HG03565 (cell line): ENCODE data around the gene FHIT.

Experiments
- ATAC-seq: cut with Tn5 transposase; IDR thresholded peaks from one replicate; pipeline ENCODE4 v1.9.1; 2021; ENCODE audit warnings: mild to moderate bottlenecking, moderate library complexity; ENCODE audit not compliant: unreplicated experiment

Gene FHIT

DNA sequence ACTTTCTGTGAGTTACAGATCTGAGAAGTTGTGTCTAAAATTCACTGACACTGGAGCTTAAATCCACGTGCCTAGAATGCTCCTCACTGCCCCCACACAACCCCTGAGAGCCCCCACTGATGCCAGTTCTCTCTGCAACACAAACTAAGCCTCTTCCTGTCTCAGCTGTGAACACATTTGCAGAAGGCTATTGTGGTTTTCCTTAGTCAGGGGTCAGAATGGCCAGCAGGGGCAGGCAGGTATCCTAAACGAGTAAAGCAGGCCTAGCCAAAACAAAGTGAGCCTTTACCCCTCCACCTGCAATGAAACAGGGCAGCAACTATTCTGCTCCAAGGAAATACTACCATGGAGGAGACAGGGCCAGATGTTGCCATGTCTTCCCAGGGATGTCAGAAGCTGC, 78.6 kb downstream of the FHIT start:
- ATAC-seq: no peak

DNA sequence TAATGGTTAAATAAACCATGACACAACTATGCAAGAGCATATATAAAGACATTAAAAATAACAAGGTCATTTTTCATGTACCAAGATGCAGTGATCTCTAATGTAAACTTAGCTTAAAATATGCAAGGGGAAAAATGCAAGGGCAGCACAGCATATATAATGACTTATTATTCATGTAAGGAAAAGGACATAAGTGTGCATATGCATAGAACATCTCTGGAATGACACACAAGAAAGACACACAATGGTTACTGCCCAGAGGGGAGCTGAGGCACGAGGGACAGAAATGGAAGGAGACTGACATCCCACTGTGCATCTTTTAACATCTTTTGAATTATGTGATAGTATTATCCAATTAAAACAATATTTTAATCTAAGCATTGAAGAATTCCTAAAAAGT, 79.0 kb downstream of the FHIT start:
- no peak for ATAC-seq

DNA sequence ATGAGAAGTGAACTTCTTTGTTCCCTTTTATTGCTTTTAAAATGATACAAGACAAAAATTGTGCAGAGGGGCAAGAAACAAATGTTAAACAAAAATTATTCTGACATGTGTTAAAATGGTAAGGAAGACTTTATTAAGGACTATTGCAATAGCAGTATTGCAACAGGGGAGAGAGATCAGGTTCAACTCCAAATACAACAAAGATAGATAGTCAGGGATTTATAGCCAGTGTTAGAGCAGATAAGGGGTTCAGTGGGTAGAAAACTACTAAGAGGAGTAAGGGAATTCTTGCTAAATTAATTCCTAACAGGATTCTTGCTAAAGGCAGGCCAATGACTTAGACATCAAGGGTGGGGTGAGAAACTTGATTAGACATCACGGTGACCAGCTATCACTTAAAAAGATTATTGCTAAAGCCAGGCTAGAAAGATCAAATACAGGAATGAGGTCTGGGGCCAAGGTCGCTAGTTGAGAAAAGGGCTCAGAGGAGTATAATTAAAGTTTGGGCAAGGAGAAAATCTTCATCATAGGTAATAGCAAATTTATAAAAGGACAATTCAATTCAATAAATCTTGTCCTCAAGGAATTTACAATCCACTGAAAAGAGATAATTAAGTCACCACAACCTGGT, 81.5 kb downstream of the FHIT start:
- no peak for ATAC-seq

DNA sequence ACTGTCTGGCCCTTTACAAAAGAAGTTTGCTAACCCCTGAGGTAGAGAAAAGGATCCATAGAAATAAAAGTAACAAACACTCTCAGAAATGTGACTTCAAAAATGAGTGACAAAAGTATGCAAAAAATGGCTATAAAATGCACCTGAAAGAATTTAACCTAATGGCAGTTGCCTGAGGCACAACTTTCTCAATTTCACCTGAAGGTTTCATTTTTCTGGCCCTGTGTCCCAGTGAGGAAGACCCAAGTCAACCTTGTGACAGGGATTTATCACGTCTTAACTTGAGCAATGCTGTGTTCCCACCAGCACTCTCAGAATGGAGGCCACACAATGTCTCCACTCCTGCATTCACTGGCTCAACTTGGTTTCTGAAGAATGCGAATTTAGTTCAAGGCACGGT, 83.0 kb downstream of the FHIT start:
- ATAC-seq: no peak

DNA sequence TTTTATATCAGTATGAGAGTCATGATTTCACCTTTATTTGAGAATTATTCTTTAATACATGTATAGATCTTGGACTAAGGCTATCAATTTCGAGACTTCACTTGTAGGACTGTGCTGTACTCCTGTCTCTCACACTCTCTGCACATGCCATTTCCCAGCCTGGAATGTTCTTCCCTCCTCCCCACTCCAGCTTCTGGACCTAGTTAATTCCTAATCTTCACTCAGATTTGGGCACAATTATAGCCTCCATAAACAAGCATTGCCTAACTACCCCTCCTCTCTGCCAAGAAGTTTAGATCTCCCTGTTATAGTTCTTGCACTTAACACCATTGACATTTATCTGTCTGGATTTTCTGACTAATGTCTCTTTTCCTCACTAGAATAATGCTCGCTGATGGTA, 88.3 kb downstream of the FHIT start:
- no peak for ATAC-seq

DNA sequence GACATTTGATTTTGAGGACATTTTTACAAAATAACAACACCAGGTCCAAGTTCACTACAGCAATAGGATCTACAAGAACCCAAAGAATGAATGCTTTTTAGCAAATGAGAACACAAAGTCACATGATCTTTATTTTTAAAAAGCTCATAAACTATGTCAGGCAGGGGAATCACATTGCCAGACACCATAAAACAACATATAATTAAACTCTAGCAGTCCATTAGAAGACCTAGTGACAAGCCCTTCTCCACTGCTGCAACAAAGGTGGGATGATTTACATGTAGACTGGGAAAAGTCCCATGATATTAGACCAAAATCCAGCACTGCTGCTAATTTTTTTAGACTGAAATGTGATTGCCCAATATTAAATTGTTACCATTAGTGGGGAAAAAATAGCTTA, 92.6 kb downstream of the FHIT start:
- no peak for ATAC-seq

DNA sequence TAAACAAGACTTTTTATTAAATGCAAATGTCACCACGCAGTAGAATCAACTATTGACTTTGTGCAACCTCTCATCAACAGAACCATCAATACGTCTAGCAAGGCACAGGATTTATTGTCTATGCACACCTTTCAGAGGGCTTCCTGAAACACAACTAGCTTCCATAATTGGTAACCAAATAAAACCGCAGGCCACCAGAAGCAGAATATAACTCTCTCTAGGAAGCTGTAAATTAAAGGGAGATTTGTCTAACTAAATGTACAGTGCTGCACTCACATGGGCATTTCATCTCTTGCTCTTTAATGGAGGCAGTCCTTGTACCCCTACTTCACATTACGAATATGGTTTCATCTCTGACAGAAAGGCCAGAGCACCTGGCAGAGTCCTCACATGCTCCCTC, 93.0 kb downstream of the FHIT start:
- no peak for ATAC-seq

DNA sequence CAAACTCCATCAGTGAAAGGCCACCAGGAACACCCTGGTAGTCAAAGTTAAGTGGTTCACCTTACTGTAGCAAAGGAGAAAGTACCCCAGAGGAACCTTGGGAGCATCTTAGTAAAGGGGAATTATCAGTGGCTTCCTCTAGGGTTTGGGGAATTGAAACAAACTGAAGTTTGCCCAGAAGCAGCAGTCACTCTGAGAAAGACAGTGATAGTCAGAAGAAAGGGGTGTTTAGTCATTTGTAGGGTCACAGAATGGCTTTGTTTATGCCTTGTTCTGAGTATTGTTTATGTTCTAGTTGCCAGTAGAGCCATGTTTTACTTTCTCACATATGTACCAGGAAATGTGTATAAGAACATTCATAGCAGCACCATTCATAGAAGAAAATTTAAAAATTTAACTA, 93.8 kb downstream of the FHIT start:
- peak; percentile 68 for ATAC-seq

DNA sequence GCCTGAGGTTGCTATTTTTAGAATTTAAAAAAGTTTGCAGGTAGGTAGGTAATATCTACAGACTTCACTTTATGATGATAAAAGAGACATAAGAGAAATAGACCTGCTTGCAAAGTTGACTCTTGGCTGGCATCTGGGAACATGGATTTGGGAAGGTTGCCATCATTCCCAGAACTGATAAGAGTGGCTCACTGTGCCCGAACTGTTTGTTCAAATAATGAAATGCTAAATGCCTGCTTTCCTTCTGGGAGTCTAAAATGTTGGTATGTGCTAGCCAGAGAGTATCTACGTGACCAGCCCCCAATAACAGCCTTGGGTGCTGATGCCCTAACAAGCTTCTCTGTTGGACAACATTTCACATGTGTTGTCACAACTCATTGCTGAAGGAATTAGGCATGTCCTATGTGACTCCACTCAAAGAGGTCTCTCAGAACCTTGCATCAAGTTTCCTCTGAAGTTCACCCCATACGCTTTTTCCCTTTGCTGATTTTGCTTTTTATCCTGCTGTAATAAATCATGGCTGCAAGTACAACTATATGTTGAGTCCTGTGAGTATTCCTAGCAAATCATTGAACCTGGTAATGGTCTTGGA, 95.5 kb downstream of the FHIT start:
- no peak for ATAC-seq

DNA sequence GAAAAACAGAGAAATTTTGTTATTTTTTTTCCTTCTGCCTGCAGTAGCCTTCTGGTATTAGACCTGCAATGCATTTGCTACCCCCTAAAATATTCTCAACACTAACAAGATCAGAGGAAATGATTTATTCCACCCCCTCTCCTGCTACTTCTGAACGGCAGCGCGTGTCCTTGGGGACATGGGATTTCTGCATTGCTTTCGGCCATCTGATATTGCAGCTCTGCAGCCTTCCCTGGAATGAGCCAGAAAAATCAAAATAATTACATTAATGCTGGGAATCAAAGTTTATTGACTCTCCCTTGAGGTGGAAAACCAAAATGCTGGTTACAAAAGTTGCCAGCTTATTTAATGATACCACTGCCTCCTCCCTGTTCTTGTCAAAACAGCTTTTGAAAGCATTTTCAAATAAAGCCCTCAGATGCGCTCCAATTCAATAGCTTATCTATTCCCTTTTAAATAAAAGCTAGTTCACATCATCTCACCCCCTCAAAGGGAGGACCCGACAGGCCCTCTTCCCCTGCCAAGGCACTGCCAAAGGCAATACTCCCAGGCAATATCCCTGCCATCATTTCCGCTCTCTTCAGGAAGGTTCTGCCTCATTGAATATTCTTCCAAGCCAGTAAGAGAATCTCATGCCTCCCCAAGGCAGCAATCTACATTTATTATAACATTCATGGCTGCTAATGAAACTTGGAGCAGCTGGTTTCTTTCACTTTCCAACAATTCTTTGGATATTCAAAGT, 96.6 kb downstream of the FHIT start:
- no peak for ATAC-seq

DNA sequence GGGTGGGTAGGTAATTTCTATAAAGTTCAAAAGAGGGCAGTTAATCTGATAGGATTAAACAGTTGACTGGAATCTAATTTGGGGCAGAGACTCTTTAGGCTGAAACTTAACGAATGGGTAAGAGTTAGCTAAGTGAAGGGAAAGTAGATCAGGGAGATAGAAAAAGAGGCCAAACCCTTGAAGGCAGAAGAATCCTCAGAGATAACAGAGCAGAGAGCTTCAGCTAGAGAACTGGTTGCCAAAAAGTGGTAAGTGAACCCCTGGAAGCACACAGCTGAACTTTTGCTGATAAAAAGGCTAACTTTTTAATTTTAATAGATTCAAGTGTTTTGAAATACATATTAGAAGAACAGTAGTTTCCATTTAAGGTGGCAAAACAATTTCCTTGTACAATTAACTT, 99.2 kb downstream of the FHIT start:
- ATAC-seq: no peak

DNA sequence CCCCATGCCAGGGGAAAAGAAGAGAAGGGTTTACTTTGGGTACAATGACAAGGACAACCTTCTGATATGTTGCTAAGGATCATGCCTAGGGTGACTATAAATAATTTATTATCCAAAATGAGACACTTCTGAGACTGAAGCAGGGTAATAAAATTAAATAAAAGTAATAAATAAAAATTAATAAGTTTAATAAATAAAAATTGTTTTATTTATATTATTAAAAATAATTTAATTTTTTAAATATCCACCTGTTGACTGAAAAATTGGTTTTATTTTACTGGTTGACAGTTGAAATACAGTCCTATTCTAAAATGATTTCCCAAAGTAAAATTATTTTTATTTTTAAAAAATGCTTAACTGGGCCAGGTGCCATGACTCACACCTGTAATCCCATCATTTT, 102.0 kb downstream of the FHIT start:
- ATAC-seq: no peak

DNA sequence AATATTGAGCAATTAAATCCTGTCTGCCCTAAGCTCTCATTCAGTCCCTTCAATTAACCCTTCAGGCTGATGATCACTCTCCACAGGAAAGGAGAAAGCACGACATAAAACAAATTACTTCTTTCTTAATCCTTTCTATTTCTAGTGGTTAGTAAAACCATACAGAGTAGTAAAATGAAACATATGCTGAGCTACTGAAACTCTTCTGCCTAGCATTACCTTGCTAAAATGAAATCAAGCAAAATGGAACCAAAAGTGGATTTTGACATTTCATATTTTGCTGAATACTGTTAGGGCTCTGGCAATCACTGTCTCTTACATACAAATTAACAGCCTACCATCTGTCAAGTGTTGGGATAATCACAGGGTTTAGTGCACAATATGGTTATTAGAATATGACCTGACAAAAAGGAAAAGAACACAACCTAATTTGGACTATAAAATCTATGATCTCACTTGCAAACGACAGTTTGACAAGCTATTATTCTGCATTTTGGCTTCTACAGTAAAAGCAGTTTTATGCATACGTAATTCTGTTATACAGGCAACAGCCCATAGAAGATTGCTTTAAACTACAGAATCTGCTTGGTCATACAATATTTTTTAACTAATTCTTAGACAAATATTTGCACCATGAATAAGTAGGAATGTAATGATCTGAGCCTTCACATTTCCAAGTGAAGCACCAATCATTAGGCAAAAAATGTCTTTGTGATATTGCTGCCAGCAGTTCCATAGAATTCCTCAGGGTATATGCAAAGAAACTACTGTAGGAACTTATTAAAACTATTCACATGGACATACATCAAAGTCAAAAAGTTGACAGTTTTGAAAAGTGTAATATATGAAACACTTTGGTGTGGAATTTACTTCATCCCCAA, 105.0 kb downstream of the FHIT start:
- no peak for ATAC-seq

DNA sequence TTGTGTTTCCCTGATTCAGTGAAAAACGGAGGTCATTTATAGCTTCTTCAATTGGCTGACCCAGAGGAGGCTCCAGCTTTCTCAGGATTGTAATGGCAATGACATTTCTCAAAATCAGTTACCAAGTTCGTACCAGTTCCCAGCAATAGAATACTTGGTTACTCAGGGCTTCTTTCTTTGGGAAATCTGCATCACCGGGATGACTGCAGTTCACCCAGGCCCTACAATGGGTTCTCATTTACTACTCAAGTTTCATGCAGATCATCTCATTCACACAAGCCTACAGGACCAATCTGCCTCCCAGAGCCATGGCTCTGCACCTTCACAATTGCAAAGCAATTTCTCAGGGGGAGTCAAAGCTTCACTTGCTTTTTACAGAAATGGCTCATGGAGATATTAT, 109.6 kb downstream of the FHIT start:
- ATAC-seq: no peak

DNA sequence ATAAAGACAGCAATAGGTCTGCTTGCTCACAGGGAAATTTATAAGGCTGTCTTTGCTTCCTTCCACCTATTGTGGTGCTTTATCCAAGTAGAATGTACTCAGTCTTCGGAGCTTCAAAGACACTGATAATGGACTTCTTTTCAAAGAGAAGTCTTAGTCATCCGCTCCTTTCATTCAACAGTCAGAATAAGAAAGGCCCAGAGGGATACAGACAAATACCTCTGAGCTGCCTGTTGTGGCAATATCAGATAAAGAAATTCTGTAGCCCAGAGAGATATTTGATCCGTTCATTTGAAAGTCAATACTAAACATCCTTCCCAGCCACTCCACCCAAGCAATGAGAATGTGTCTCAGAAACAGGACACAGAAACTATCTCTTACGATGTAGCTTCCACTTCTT, 110.0 kb downstream of the FHIT start:
- no peak for ATAC-seq

DNA sequence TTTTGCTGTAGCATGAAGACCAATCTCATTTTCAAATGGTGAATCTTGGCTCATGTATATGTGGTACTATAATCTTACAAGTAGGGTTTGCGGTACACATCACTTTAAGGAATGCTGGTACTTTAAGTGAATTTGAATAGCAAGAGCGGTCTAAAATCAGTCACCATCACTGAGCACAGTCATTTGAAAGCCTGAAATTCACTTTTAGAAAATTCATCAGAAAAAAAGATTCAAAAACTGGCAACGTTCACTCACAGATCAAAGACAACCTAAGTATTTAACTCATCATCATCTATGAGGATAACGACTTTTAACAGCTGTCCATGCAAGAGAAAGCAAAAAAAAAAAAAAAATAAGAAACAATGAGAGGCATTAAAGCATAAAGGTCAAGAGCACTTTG, 111.6 kb downstream of the FHIT start:
- ATAC-seq: no peak

DNA sequence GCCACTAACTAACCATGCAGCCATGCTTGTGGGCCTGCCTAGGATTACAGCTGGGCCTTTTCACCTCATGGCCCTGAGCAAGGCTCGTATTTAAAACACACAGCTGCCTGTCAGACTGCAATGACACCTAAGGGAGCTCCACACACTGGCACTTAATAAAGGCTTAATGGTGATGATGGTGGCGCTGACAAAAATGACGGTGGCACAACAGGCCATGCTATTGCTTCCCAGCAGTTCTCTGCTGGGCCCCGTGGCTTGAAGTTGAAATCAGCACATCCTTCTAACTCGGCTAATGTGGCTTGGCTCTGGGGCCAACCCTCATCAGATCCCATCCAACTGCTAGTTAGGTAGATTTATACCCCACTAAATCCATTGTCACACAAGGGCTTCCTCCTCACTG, 112.9 kb downstream of the FHIT start:
- ATAC-seq: no peak

DNA sequence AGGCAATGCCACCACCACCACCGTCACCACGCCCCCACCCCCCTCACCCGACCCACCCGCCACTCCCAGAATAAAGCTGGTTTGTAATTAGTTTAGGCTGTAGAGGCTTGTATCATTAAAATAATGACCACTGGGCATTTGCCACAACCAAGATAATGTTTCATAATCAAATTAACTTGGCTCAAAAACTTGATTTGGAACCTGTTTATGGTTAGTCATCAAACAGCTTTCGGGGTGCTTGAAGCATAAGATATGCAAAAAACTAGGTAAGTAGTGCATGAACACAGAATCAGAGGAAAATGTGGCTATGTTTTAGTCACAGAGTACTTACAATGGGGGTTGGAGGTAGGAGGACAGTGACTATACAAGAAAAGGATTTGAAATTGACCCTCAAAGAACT, 115.1 kb downstream of the FHIT start:
- ATAC-seq: no peak

DNA sequence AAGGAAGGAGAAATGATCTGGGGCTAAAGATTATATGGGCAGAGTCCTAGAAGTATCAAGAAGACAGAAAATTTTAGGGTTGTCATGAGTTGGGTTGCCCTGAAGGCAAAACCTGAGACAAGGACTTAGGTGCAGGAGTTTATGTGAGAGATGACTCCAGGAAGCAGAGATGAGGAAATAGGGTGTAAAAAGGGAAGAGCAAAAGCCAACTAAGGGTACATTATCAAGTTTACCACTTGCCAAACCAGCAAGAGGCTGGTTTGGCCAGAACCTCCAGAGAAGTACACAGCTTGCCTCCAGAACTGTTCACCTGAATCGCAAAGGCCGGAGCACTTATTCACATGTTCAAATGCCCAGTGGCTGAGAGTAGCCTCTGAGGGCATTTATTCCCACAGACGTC, 116.7 kb downstream of the FHIT start:
- ATAC-seq: no peak

DNA sequence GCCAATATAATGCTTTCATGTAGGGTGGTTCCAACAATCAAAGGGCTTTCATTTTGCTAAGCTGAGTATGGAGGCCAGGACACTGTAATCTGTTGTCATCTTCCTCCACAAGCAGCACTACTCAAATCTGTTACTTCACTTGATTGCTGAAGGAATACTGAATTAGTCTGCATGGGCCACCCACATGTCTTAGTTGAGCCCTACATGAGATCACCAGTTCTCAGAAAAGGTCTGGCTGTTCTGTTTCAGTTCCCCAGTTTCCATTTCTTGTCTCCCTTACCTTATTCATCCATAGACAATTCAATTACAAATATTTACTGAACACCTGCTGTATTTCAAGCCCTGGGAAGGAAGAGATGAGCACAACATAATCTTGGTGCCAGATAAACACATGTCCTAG, 119.2 kb downstream of the FHIT start:
- peak; percentile 65 for ATAC-seq

DNA sequence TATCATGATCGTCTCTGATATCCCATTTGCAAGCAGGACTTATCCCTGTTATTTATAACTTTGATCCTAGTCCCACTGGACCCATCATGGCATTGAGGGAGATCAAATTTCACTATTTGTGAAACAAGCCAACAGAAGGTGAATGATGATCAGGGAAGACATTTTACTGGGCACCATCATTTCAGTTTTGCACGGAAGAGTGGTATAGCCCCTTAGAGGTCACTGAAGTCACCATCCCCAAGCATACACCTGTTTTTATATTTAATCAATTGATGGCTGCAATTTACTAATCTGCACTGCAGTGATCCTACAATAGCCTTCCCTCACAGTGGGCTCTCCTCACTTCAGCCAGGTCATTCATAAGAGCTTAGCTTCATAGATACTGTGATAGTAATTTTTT, 132.4 kb downstream of the FHIT start:
- ATAC-seq: no peak
